ENCODE measurements around the gene CRLF1.

The CRLF1 gene

DNA sequence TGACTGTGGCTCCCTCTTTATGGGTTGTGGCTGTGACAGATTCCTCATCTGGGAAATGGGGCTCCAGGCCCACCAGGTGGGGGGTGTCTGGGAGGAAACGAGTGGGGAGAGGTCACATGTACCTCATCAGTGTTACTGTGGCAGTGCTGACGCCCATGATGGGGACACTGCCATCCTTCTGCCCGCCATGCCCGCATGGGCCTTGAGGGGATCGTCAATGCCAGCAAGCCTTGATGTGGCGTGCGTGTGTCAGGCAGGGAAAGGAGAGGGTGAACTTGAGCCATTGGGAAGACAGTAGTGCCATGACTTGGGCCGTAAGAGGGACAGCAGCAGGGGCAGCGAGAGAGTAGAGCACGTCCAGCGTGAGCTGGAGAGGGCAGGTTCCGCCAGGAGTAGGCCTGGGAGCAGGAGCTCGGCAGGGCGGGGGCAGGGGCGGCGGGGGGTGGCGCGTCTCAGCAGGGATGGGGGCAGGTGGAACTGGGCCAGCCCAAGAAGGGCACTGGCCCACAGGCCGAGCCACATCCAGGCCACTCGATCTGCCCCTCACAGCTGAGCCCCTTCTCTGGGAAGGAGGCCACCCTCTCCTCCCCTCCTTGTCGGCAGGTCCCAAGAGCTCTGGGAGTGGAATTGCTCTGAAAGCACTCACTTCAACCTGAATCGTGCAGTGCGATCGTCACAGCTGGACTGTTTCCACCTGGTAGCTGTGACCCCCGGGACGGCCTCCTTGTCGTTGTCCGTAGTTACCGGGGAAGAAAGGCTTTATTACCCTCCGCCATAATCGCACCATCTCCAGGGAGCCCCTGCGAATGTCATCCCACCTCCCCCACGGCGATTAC lies 40.2 kb upstream of the CRLF1 start:
- DNase-seq (ENCODE audit: low read depth): no peak
- TF ChIP-seq, protein P1, sequence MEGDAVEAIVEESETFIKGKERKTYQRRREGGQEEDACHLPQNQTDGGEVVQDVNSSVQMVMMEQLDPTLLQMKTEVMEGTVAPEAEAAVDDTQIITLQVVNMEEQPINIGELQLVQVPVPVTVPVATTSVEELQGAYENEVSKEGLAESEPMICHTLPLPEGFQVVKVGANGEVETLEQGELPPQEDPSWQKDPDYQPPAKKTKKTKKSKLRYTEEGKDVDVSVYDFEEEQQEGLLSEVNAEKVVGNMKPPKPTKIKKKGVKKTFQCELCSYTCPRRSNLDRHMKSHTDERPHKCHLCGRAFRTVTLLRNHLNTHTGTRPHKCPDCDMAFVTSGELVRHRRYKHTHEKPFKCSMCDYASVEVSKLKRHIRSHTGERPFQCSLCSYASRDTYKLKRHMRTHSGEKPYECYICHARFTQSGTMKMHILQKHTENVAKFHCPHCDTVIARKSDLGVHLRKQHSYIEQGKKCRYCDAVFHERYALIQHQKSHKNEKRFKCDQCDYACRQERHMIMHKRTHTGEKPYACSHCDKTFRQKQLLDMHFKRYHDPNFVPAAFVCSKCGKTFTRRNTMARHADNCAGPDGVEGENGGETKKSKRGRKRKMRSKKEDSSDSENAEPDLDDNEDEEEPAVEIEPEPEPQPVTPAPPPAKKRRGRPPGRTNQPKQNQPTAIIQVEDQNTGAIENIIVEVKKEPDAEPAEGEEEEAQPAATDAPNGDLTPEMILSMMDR (IDR thresholded peaks at IDR 0.05; ENCODE audit: control insufficient read depth, insufficient read depth, low read depth, low read length, missing control alignments): no peak
- no peak overlapping the region for H3K4me3 ChIP-seq (ENCODE audit: control insufficient read depth, low read depth, low read length)

DNA sequence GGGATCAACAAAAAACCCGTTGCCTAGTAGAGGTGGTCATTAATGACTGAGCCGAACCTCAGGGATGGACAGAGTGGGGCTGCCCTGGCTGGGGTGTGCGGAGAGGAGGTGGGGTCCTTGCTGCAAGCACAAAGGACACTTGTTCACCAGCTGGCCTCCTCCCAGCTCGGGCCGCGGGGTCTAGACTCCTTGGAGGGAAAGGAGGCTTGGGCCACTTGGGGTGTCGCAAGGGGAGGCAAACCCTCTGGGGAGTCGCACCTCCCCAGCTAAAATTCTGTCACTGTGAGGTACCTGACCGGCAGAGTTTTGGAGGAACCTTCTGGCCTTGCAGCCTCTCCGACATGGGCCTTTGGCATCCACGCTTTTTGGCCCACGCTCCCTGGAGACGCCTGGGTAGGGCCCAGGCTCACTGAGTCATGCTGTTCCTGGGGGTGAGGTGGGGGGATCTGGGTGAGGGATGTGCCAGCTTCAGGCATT lies 38.5 kb upstream of the CRLF1 start:
- no peak for DNase-seq (ENCODE audit: low read depth)
- TF ChIP-seq, protein P1 (IDR thresholded peaks at IDR 0.05; ENCODE audit: control insufficient read depth, insufficient read depth, low read depth, low read length, missing control alignments): no peak
- no peak overlapping the region for H3K4me3 ChIP-seq (ENCODE audit: control insufficient read depth, low read depth, low read length)

DNA sequence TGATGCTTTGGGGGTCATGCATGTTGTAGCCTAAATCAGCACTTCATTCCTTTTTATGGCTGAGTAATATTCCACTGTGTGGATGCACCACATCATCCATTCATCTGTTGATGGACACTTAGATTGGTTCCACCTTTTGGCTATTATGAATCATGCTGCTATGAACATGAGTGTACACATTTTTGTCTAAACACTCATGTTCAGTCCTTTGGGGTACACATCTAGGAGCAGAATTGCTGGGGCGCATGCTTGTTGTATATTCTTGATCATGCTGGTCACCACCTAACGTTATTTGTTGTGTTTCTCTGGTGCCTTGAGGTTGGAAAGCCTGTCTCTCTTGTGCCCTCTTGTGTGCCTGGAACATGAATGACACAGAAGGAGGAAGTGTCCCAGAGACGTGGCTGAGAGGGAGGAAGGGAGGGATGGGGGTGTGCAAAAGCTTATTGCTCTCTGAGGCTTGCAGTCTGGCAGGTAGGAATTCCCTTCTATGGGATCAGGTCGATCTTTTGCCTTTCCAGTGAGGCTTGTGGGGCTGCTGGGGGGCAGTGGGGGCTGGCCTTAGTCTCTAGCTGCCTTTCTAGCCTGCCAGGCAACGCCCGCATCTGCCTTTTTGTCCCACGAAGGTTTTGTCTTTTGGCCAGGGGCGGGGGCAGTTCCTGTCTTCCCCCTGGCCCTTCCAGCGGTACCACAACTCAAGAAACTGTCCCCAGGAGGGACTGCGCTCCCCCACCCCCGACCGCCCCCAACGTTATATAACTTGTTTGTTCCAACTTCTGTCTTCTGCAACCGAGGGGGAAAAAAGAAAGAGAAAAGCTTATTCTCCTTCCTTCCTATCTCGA lies 37.8 kb upstream of the CRLF1 start:
- TF ChIP-seq, protein P1 (IDR thresholded peaks at IDR 0.05; ENCODE audit: control insufficient read depth, insufficient read depth, low read depth, low read length, missing control alignments): no peak
- no peak overlapping the region for H3K4me3 ChIP-seq (ENCODE audit: control insufficient read depth, low read depth, low read length)
- no peak for DNase-seq (ENCODE audit: low read depth)

DNA sequence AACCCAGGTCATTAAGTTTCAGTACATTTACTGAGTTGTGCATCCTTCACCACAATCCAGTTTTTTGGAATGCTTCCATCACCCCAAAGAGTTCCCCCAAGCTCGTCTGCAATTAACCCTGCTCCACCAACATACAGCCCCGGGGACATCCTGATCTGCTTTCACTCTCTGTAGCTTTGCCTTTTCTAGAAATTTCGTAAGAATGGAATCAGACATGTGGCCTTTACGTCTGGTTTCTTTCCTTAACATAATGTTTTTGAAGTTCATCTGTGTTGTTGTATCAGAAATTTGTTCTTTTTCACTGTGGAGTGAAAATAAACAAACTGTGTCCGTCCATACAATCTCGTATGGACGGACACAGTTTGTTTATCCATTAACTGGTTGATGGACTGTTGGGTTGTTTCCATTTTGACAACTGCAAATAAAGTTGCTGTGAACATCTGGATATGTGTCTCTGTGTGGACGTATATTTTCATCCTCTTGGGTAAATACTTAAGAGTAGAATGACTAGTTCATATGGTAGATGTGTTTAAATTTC lies 33.2 kb upstream of the CRLF1 start:
- no peak for DNase-seq (ENCODE audit: low read depth)
- TF ChIP-seq, protein P1 (IDR thresholded peaks at IDR 0.05; ENCODE audit: control insufficient read depth, insufficient read depth, low read depth, low read length, missing control alignments): no peak
- H3K4me3 ChIP-seq (ENCODE audit: control insufficient read depth, low read depth, low read length): no peak overlapping the region

DNA sequence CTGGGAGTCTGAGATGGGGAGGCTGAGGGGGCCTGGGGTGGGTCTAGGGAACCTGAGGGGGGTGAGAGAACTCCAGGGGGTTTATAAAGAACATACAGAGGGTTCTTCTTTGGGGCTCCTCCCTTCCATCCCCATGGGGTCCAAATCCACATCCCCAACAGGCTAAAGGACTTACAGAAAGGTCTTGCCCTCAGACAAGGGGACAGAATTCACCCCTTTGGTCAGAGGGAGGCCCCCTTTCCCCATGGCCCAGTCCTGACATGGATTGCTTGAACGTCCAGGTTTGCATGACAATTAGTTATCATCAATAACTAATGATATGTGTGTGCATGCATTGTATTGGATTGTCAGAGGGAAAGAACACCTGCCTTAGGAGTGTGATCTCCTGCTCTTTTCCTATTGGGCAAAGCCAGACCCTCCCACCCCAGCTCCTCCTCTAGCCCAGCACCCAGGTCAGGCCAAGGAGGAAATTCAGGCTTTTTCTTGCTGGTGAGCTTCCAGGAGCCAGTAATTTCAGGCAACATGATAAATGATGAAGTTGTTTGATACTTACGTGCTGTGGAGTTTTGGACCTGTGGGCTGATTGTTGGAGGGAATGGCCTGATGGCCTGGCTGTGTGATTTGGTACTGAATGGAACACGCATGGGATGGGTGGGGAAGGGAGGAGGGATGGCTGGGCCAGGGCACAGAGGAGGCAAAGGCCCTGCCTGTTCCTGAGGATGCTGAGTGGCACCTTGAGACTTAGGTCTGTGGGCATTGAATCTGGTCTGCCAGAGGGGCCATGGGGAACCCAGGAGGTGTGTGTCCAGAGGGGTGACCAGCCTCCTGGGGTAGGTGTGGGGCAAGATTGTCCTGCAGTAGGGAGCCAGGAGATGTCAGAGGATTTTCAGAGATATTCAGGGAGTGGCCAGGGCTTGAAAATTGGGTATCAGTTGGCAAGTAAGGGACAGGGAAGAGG lies 31.4 kb upstream of the CRLF1 start:
- no peak for DNase-seq (ENCODE audit: low read depth)
- TF ChIP-seq, protein P1 (IDR thresholded peaks at IDR 0.05; ENCODE audit: control insufficient read depth, insufficient read depth, low read depth, low read length, missing control alignments): no peak

More for the DNA sequence above, 31.4 kb upstream of the CRLF1 start:
- peak overlapping the region; percentile 93 for H3K4me3 ChIP-seq (ENCODE audit: control insufficient read depth, low read depth, low read length)

Data from AG09309 (cell line).